MM.1S (cell line): Measurements from ENCODE around the gene ODC1.

Experiments used
- CTCF ChIP-seq: fragments of 300-600 bp; sonication (generic); IDR thresholded peaks from 2 replicates; pipeline ENCODE4 v1.5.1; 2016; ENCODE audit warnings: antibody characterized with exemption, low read length, mixed read lengths
- EZH2 ChIP-seq: fragments of 300-600 bp; sonication (generic); optimal IDR thresholded peaks from 2 replicates; pipeline ENCODE3; 2017; ENCODE audit warnings: low read depth, mild to moderate bottlenecking, antibody characterized with exemption, low read length, mixed read lengths

- no peak for TF ChIP-seq CTCF
- no peak for TF ChIP-seq EZH2
These were observed 34.3 kb upstream of the ODC1 start for GRCh38 chr2:10482460-10482859.
